ENCODE results near the gene METRN. TPM values are rescaled to one million over a fixed set of nuclear protein-coding genes. Genes with fewer than 3 reads are reported as not detected.

The METRN gene
- total RNA-seq, 2 donors from 2014 or later, result 11.1 to 11.7 TPM

DNA sequence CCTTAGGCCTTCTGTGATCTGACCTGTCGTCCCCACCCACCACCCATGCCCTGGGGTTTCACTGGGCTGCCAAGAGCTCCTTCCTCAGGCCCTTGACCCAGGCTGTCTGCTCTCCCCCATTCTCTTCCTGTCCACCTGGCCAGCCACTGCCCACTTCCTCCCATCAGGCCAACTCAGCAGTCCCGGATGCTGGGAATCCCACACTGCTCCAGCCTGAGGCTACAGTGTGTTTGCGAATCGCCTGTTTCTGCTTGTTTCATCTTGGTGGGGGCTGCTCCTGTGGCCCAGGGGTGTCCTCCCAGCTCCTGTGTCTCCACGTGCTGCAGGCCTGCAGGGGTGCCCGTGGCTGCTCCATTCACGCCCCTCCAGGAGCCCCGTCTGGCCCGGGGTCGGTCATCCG is 839 bp upstream of the METRN start:
- ATAC-seq (replicated peaks in 1 of 2), result no peak
- Mint-ChIP-seq H3K4me3 (peak overlapping the region in 1 of 2 donors; percentile 27), H3K27me3 (ENCODE audit: low read depth) (peaks cover 7% of the 10 kb centered on the region), H3K27ac (no peak overlapping the region), H3K4me1 (ENCODE audit: low read depth) (peaks cover 15% of the 10 kb centered on the region), H3K36me3 (ENCODE audit: insufficient read depth in 2 of 2) (no peaks in the 10 kb centered on the region), H3K9me3 (no peaks in the 10 kb centered on the region)
- no peak for DNase-seq

DNA sequence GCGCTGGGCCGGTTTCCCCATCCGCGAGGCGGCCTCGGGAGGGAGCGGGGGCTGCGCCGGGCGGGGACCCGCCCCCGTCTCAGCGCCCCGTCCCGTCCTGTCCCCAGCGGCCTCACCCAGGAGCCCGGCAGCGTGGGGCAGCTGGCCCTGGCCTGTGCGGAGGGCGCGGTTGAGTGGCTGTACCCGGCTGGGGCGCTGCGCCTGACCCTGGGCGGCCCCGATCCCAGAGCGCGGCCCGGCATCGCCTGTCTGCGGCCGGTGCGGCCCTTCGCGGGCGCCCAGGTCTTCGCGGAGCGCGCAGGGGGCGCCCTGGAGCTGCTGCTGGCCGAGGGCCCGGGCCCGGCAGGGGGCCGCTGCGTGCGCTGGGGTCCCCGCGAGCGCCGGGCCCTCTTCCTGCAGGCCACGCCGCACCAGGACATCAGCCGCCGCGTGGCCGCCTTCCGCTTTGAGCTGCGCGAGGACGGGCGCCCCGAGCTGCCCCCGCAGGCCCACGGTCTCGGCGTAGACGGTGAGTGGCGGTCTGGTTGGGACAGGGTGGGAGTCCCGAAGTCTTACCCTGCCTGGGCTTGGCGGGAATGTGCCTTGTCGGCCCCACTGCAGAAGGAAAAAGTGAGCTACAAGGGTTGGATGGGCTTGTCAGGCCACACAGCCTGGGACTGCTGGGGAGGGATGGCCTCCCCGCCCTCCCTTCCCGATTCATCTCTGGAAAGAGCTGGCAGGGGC is 720 bp downstream of the METRN start:
- H3K4me1 Mint-ChIP-seq (ENCODE audit: low read depth), result peaks cover 28% of the 10 kb centered on the region
- H3K4me3 Mint-ChIP-seq, result peak overlapping the region; percentile 58 to 70
- peaks cover 7% of the 10 kb centered on the region for H3K27me3 Mint-ChIP-seq (ENCODE audit: low read depth)
- H3K36me3 Mint-ChIP-seq (ENCODE audit: insufficient read depth in 2 of 2), result no peaks in the 10 kb centered on the region
- ATAC-seq (replicated peaks in 1 of 2) (peak; percentile 23 to 28), DNase-seq (peak; percentile 42 to 45)
- H3K9me3 Mint-ChIP-seq, result no peaks in the 10 kb centered on the region
- no peak overlapping the region for H3K27ac Mint-ChIP-seq

DNA sequence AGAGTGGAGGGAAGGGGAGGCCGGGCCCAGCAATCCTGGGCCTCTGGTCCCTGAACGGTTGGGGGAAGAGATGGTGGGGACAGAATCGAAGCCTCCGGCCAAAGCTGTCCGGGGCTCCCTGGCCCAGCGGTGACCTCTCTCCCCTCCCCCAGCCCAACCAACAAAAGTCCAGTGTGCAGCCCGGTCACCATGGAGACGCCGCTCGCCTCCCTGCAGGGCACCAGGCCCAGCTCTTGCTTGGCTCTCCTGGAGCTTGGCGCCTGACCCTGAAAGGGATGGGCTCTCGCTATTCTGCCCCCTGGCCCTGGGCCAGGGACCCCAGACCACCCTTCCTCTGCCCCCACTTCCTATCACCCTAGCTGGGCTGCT is 1.3 kb downstream of the METRN start:
- DNase-seq (no peak), ATAC-seq (replicated peaks in 1 of 2) (no peak)
- H3K4me1 Mint-ChIP-seq (ENCODE audit: low read depth), result peaks cover 28% of the 10 kb centered on the region
- H3K4me3 Mint-ChIP-seq, result peak overlapping the region; percentile 65 to 70
- H3K27me3 Mint-ChIP-seq (ENCODE audit: low read depth), result peaks cover 7% of the 10 kb centered on the region
- no peak overlapping the region for H3K27ac Mint-ChIP-seq
- H3K9me3 Mint-ChIP-seq, result no peaks in the 10 kb centered on the region
- no peaks in the 10 kb centered on the region for H3K36me3 Mint-ChIP-seq (ENCODE audit: insufficient read depth in 2 of 2)

DNA sequence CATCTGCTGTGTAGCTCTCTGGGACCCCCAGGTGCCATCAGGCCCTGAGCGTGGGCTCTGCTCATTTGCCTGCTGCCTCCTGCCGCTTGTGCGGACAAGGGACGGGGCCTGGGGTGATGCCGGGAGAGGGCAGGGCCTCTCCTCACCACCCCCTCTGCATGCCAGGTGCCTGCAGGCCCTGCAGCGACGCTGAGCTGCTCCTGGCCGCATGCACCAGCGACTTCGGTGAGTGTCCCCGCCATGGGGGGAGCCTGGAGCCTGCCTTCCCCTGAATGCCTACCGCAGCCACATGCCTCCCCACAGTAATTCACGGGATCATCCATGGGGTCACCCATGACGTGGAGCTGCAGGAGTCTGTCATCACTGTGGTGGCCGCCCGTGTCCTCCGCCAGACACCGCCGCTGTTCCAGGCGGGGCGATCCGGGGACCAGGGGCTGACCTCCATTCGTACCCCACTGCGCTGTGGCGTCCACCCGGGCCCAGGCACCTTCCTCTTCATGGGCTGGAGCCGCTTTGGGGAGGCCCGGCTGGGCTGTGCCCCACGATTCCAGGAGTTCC is 1.9 kb downstream of the METRN start:
- Mint-ChIP-seq H3K27ac (no peak overlapping the region), H3K4me3 (peak overlapping the region; percentile 17 to 70), H3K27me3 (ENCODE audit: low read depth) (peaks cover 7% of the 10 kb centered on the region), H3K36me3 (ENCODE audit: insufficient read depth in 2 of 2) (no peaks in the 10 kb centered on the region), H3K4me1 (ENCODE audit: low read depth) (peaks cover 28% of the 10 kb centered on the region), H3K9me3 (no peaks in the 10 kb centered on the region)
- DNase-seq (no peak), ATAC-seq (replicated peaks in 1 of 2) (no peak)

DNA sequence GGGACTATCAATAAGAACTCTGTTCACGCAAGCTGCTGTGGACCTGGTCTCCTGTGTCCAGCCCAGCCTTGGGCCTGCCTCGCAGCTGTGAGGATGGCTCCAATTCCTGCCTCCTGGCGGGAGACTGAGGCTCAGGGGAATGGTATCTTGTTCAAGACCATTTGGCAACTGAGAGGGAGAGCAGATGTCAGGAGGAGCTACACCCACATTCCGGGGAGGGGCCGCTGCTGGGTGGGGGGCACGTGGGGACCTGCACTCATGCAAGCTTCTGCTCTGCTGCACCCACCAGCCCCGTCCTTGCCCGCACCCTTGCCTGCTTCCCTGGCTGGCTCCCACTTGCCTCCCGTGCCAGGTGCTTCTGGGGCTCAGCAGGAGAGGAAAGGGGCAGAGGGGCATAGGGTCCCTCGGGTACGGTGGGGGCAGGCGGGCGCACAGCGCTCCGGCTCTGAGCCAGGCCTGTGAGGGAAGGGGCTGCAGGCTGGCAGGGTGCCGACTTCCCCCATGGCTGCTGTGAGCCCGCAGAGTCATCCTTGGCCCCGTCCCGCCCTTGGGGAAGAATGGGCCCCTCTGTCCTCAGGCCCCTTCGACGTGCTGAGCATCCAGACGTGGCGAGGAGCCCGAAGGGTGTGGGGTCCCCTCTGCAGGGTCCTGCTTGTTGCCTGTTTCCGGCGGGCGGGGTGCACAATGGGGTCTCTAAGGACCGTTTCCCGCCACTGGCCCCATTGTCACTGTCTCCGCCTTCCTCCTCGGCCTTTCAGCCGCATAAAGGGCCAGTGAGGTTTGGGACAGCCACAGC is 2.7 kb downstream of the METRN start:
- DNase-seq, result no peak
- Mint-ChIP-seq H3K27me3 (ENCODE audit: low read depth) (peaks cover 4% of the 10 kb centered on the region), H3K9me3 (no peaks in the 10 kb centered on the region), H3K36me3 (ENCODE audit: insufficient read depth in 2 of 2) (no peaks in the 10 kb centered on the region), H3K4me1 (ENCODE audit: low read depth) (peaks cover 28% of the 10 kb centered on the region), H3K27ac (no peak overlapping the region), H3K4me3 (no peak overlapping the region)
- no peak for ATAC-seq (replicated peaks in 1 of 2)

DNA sequence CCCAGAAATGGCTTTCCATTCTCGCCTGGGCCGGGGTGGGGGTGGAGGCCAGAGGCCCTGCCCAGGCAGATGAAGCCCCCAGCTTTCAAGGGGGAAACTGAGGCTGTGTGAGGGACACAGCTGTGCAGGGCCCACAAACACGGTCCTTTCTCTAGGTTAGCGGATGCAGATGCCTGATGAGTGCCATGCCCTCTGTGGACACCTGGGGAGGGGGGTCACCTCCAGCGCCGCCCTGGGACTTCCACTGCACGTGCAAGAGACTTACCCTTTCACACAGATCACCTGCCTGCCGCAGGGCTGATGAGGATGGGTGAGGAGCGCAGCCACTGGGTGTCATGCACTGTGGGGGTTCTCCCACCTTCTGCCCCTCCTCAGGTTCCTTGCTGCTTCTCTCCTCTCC is 3.5 kb downstream of the METRN start:
- no peak overlapping the region for H3K27ac Mint-ChIP-seq
- DNase-seq, result no peak

DNA sequence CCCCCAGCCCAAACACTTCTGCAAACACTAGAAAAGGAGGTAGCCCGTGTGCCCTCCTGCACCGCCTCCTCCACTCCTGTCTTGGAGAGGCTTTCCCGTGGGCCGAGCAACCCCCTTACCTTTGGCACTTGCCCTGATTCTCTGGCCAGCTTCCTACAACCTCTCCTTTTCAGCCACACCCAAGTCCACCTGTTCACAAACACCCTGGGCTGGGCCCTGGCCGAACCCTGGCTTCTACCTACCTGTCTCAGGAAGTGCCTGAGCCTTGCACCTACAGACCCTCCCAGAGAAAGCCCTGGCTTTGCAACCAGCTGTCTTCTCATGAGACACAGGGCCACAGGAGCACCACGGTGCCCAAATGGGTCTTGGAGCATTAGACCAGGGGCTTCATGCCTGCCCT is 4.0 kb downstream of the METRN start:
- Mint-ChIP-seq H3K9me3 (no peaks in the 10 kb centered on the region), H3K4me1 (ENCODE audit: low read depth) (peaks cover 29% of the 10 kb centered on the region), H3K36me3 (ENCODE audit: insufficient read depth in 2 of 2) (no peaks in the 10 kb centered on the region), H3K27ac (no peak overlapping the region), H3K4me3 (peak overlapping the region; percentile 87 to 91), H3K27me3 (ENCODE audit: low read depth) (no peaks in the 10 kb centered on the region)
- ATAC-seq (replicated peaks in 1 of 2) (no peak), DNase-seq (no peak)

More for the DNA sequence above, 3.5 kb downstream of the METRN start:
- Mint-ChIP-seq H3K27me3 (ENCODE audit: low read depth) (no peaks in the 10 kb centered on the region), H3K36me3 (ENCODE audit: insufficient read depth in 2 of 2) (no peaks in the 10 kb centered on the region), H3K4me3 (no peak overlapping the region), H3K4me1 (ENCODE audit: low read depth) (peaks cover 29% of the 10 kb centered on the region), H3K9me3 (no peaks in the 10 kb centered on the region)
- no peak for ATAC-seq (replicated peaks in 1 of 2)

DNA sequence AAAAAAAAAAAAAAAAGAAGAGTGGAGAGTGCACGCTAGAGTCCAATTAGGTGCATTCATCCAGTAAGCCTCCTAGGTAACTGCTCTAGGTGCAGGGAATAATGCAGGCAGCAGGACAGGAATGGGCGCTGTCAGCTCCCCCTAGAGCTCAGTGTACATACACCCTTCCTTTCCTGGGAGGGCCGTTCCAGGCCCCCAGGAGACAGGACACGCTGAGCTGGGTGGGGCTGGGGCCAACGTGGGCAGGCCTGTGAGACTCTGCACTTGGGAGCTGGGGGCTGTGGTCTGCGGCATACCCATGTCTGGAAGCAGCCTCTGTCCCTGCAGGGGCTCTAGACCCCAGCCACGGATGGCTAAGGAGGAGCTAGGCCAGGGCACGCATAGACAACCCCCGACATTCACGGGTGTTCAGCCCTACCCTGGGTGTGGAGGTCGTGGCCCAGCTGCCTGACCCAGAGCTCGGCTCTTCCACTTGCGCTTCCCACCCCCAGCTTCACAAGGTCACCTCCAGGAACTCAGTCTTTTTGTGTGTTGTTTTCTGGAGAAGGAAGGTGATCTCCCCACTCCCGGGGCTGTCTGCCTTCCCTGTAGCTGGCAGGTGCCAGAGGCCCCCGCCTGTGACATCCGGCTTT is 5.0 kb downstream of the METRN start:
- Mint-ChIP-seq H3K36me3 (ENCODE audit: insufficient read depth in 2 of 2) (no peaks in the 10 kb centered on the region), H3K27me3 (ENCODE audit: low read depth) (no peaks in the 10 kb centered on the region), H3K4me3 (peak overlapping the region; percentile 87 to 91), H3K9me3 (no peaks in the 10 kb centered on the region), H3K4me1 (ENCODE audit: low read depth) (peaks cover 29% of the 10 kb centered on the region), H3K27ac (no peak overlapping the region)
- DNase-seq (no peak), ATAC-seq (replicated peaks in 1 of 2) (no peak)

DNA sequence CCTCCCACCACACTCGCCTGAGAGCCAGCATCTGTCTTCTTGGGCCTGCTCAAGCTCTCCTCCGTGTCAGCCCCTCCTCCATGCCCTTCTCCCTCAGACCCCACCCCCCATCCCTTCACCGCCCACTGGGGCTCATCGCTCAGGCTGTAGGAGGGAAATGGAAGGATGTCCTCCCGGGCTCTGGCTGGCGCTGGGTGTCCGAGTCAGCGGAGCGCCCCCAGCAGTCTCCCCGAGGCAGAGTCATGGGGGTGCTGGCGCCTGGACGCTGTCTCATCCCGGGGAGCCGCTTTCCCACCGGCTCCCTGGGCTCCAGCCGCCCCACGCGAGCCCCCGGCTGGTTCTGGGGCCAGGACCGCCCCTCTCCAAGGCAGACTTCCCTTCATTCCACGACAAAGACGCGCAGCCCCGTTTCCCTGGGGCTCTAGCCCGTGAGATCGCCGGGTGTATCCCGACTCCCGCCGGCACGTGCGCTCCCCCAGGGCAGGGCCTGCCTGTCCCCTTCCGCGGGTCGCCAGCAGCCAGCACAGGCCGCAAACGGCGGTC is 5.6 kb downstream of the METRN start:
- peak overlapping the region; percentile 87 to 91 for H3K4me3 Mint-ChIP-seq
- DNase-seq (peak; percentile 41 to 49), ATAC-seq (replicated peaks in 1 of 2) (peak; percentile 17 to 27)
- peaks cover 29% of the 10 kb centered on the region for H3K4me1 Mint-ChIP-seq (ENCODE audit: low read depth)
- no peaks in the 10 kb centered on the region for H3K36me3 Mint-ChIP-seq (ENCODE audit: insufficient read depth in 2 of 2)
- no peaks in the 10 kb centered on the region for H3K9me3 Mint-ChIP-seq
- H3K27me3 Mint-ChIP-seq (ENCODE audit: low read depth), result no peaks in the 10 kb centered on the region
- no peak overlapping the region for H3K27ac Mint-ChIP-seq

DNA sequence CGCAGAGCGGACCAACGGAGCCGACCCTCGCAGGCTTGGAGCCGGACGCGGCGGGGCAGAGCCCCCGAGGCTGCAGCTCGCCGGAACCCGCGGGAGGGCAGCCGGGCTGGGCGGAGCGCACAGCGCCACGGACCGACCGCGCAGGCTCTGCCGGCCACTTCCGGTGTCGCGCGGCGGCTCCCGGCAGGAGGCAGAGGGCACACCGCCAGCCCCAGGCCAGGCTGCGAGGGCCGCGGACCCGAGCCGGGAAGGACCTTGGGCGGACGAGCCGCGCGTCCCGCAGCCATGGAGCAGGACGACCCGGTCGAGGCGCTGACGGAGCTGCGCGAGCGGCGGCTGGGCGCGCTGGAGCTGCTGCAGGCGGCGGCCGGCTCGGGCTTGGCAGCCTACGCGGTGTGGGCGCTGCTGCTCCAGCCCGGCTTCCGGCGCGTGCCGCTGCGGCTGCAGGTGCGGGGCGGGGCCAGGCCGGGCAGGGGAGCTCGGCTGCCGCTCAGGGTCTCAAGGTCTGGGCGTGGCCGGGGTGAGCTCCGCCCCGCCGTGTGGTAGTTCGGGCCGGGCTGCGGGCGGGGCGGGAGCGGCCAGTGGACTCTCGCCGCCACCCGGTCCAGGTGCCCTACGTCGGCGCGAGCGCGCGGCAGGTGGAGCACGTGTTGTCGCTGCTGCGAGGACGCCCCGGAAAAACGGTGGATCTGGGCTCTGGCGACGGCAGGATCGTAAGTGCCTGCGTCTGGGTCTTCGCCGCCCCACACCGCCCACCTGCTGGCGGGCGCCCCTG is 6.3 kb downstream of the METRN start, which contains the start of gene ANTKMT:
Gene ANTKMT, plus strand, starts transcription at position 157 of the 775 bp plus-strand sequence. Its CDS starts 129 bp downstream, at position 286.
- Mint-ChIP-seq H3K36me3 (ENCODE audit: insufficient read depth in 2 of 2) (no peaks in the 10 kb centered on the region), H3K9me3 (no peaks in the 10 kb centered on the region), H3K27me3 (ENCODE audit: low read depth) (no peaks in the 10 kb centered on the region), H3K27ac (no peak within 1 kb of the TSS), H3K4me1 (ENCODE audit: low read depth) (peaks cover 29% of the 10 kb centered on the region), H3K4me3 (peak within 1 kb of the TSS; percentile 87 to 91)
- DNase-seq, result peak; percentile 87
- peak; percentile 82 to 83 for ATAC-seq (replicated peaks in 1 of 2)

DNA sequence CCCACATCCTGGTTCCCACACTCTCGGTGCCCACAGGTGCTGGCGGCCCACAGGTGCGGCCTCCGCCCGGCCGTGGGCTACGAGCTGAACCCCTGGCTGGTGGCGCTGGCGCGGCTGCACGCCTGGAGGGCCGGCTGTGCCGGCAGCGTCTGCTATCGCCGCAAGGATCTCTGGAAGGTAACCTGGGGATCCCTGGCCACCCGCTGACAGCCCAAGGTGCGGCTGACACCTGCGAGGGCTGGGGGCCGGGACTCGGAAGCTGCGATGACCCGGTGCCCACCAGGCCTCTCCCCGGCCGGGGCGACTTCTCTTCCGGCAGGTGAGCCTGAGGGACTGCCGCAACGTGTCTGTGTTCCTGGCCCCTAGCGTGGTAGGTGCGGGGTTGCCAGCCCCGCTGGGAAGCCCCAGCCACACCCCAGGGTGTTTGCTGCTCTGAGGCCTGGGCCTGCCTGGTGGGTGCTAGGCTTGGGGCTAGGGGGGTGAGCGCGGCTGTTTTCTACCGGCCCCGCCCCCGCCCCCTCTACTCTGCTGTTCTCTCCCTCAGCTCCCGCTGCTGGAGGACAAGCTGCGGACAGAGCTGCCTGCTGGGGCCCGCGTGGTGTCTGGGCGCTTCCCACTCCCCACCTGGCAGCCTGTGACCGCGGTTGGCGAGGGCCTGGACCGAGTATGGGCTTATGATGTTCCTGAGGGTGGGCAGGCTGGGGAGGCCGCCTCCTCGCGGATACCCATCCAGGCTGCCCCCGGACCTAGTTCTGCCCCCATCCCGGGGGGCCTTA is 7.0 kb downstream of the METRN start:
- Mint-ChIP-seq H3K4me3 (peak overlapping the region; percentile 79 to 87), H3K27ac (no peak overlapping the region), H3K36me3 (ENCODE audit: insufficient read depth in 2 of 2) (no peaks in the 10 kb centered on the region), H3K4me1 (ENCODE audit: low read depth) (peaks cover 24% of the 10 kb centered on the region), H3K27me3 (ENCODE audit: low read depth) (no peaks in the 10 kb centered on the region), H3K9me3 (no peaks in the 10 kb centered on the region)
- ATAC-seq (replicated peaks in 1 of 2) (peak in 1 of 2 donors; percentile 4), DNase-seq (peak in 1 of 2 donors; percentile 36)
